Small intestine (tissue), 7 donors: ENCODE results near the gene PKNOX2. TPM values are rescaled to one million over a fixed set of nuclear protein-coding genes. Genes with fewer than 3 reads are reported as not detected.
A peak's percentile ranks its signal among the peaks of the same experiment; 100 is the strongest.

Experiments
- DNase-seq, 2 donors: peaks; one replicate each; pipeline versions ENCODE4 v3.0.0 to v3.0.0-alpha.2; 2013
- FAIRE-seq: peaks from 2 replicates; lab custom pipeline; 2012; peaks lifted over from hg19 to GRCh38; lab: Jason Lieb, UNC
- H3K27ac ChIP-seq, 3 donors: one replicate each; pipeline ENCODE4 v1.5.1; 2013; ENCODE audit warnings: low read length in 2 of 3, mild to moderate bottlenecking in 2 of 3, control low read depth in 1 of 3, inconsistent platforms in 1 of 3, low read depth in 1 of 3, moderate library complexity in 1 of 3
- H3K27me3 ChIP-seq, 3 donors: one replicate each; pipeline ENCODE4 v1.6.1; 2013; ENCODE audit warnings: low read length in 3 of 3, inconsistent platforms in 1 of 3; ENCODE audit not compliant: control insufficient read depth in 3 of 3, insufficient read depth in 3 of 3
- H3K36me3 ChIP-seq, 3 donors: one replicate each; pipeline ENCODE4 v1.6.1; 2013; ENCODE audit warnings: low read length in 3 of 3, inconsistent platforms in 1 of 3, low read depth in 1 of 3, mild to moderate bottlenecking in 1 of 3, moderate library complexity in 1 of 3; ENCODE audit not compliant: control insufficient read depth in 3 of 3, insufficient read depth in 2 of 3
- H3K4me1 ChIP-seq, 3 donors: one replicate each; pipeline ENCODE4 v1.6.1; 2013; ENCODE audit warnings: low read length in 2 of 3, inconsistent platforms in 1 of 3, low read depth in 1 of 3, mild to moderate bottlenecking in 1 of 3, moderate library complexity in 1 of 3; ENCODE audit not compliant: control insufficient read depth in 3 of 3, insufficient read depth in 2 of 3
- H3K4me3 ChIP-seq, 3 donors: one replicate each; pipeline ENCODE4 v1.5.1; 2013; ENCODE audit warnings: low read length in 3 of 3, control low read depth in 1 of 3, inconsistent platforms in 1 of 3, low read depth in 1 of 3, mild to moderate bottlenecking in 1 of 3, moderate library complexity in 1 of 3
- H3K9me3 ChIP-seq, 2 donors: one replicate each; pipeline ENCODE4 v1.6.1; 2013; ENCODE audit warnings: low read depth in 1 of 2, low read length in 1 of 2; ENCODE audit not compliant: control insufficient read depth in 2 of 2, insufficient read depth in 1 of 2
- WGBS, 3 donors: extraction: QIAGEN DNeasy Blood & Tissue Kit; methylation state at CpG; one replicate each; pipeline ENCODE4 v1.1.7; 2013; 5-methylcytosine and 5-hydroxymethylcytosine counted together
- polyA plus RNA-seq, 4 donors: library from polyadenylated mRNA; stranded (reverse) in 3 of 4; unstranded in 1 of 4; fragments of 200-250 nt in 3 of 4; fragments of 120-200 nt in 1 of 4; gene quantifications; one replicate each; pipeline versions ENCODE4 v1.2.1 to v1.2.3, GENCODE V29; 2013
- donor health status: healthy with polysubstance abuse.
- donor health status: control.
- donor health status: control.
- donor health status: Bipolar disorder and iron deficiency.
- donor health status: healthy.

The PKNOX2 gene
- polyA plus RNA-seq, 4 donors, result 1.1 to 2.5 (median 1.2) TPM; not detected in 1

- Histone ChIP-seq H3K36me3 (no peaks in the 10 kb centered on the region), H3K4me3 (no peak overlapping the region), H3K27me3 (peaks cover 0 to 15% (median 3%) of the 10 kb centered on the region in 3 donors), H3K9me3 (peaks cover 0 to 4% of the 10 kb centered on the region in 2 donors), H3K27ac (no peak overlapping the region), H3K4me1 (no peaks in the 10 kb centered on the region)
- 17 to 29% (median 23%) methylated on average over 9 of the region's 9 CpGs for WGBS, 3 donors
- FAIRE-seq (no peak), DNase-seq (no peak)
These were observed 27.6 kb downstream of the PKNOX2 start for GRCh38 chr11:125192183-125192582.

GRCh38 chr11:125192717-125193415 is 28.3 kb downstream of the PKNOX2 start:
- FAIRE-seq, result no peak
- no peaks in the 10 kb centered on the region for H3K4me1 ChIP-seq
- peaks cover 0 to 4% of the 10 kb centered on the region in 2 donors for H3K9me3 ChIP-seq
- H3K4me3 ChIP-seq, result no peak overlapping the region
- H3K27ac ChIP-seq, result no peak overlapping the region
- 71 to 74% (median 74%) methylated on average over 11 of the region's 11 CpGs for WGBS, 3 donors
- peaks cover 0 to 15% (median 3%) of the 10 kb centered on the region in 3 donors for H3K27me3 ChIP-seq
- DNase-seq, result no peak
- no peaks in the 10 kb centered on the region for H3K36me3 ChIP-seq

GRCh38 chr11:125193416-125193726 is 28.8 kb downstream of the PKNOX2 start:
- H3K4me1 ChIP-seq, result no peaks in the 10 kb centered on the region
- 90 to 94% (median 92%) methylated on average over 4 of the region's 4 CpGs for WGBS, 3 donors
- H3K27ac ChIP-seq, result no peak overlapping the region
- no peak for DNase-seq
- no peaks in the 10 kb centered on the region for H3K36me3 ChIP-seq
- H3K9me3 ChIP-seq, result peaks cover 0 to 4% of the 10 kb centered on the region in 2 donors
- H3K4me3 ChIP-seq, result no peak overlapping the region
- peaks cover 0 to 15% (median 3%) of the 10 kb centered on the region in 3 donors for H3K27me3 ChIP-seq
- no peak for FAIRE-seq

GRCh38 chr11:125193841-125194240 is 29.3 kb downstream of the PKNOX2 start:
- Histone ChIP-seq H3K4me3 (no peak overlapping the region), H3K4me1 (no peaks in the 10 kb centered on the region), H3K27ac (no peak overlapping the region), H3K27me3 (peaks cover 0 to 14% (median 2%) of the 10 kb centered on the region in 3 donors), H3K9me3 (peaks cover 0 to 4% of the 10 kb centered on the region in 2 donors), H3K36me3 (no peaks in the 10 kb centered on the region)
- DNase-seq, result no peak
- WGBS, 3 donors, result 78 to 89% (median 84%) methylated on average over 7 of the region's 7 CpGs
- FAIRE-seq, result no peak

GRCh38 chr11:125199915-125200314 is 35.4 kb downstream of the PKNOX2 start:
- FAIRE-seq, result no peak
- H3K4me3 ChIP-seq, result no peak overlapping the region
- DNase-seq, result no peak
- 71 to 80% (median 71%) methylated on average over 2 of the region's 2 CpGs for whole genome bisulfite sequencing, 3 donors
- peaks cover 0 to 23% (median 0%) of the 10 kb centered on the region in 3 donors for H3K4me1 ChIP-seq
- no peaks in the 10 kb centered on the region for H3K9me3 ChIP-seq
- H3K36me3 ChIP-seq, result peaks cover 0 to 3% (median 0%) of the 10 kb centered on the region in 3 donors
- no peaks in the 10 kb centered on the region for H3K27me3 ChIP-seq
- H3K27ac ChIP-seq, result no peak overlapping the region

GRCh38 chr11:125200441-125200840 is 35.9 kb downstream of the PKNOX2 start:
- Histone ChIP-seq H3K27me3 (no peaks in the 10 kb centered on the region), H3K36me3 (peaks cover 0 to 3% (median 0%) of the 10 kb centered on the region in 3 donors), H3K27ac (no peak overlapping the region), H3K9me3 (no peaks in the 10 kb centered on the region), H3K4me3 (no peak overlapping the region), H3K4me1 (peaks cover 0 to 26% (median 0%) of the 10 kb centered on the region in 3 donors)
- WGBS, 3 donors, result 87 to 92% (median 88%) methylated on average over 11 of the region's 11 CpGs
- no peak for FAIRE-seq
- DNase-seq, result no peak

- Histone ChIP-seq H3K36me3 (peaks cover 0 to 3% (median 0%) of the 10 kb centered on the region in 3 donors), H3K27me3 (no peaks in the 10 kb centered on the region), H3K4me1 (peaks cover 0 to 31% (median 0%) of the 10 kb centered on the region in 3 donors), H3K27ac (peak overlapping the region in 2 of 3 donors; percentile 14 to 57), H3K9me3 (no peaks in the 10 kb centered on the region), H3K4me3 (no peak overlapping the region)
- WGBS, 3 donors, result 12 to 45% (median 26%) methylated on average over 10 of the region's 10 CpGs
- DNase-seq (peak; percentile 37 to 69), FAIRE-seq (no peak)
These were observed 37.1 kb downstream of the PKNOX2 start for GRCh38 chr11:125201525-125202141.

GRCh38 chr11:125202362-125202880 is 37.9 kb downstream of the PKNOX2 start:
- Histone ChIP-seq H3K27ac (no peak overlapping the region), H3K36me3 (peaks cover 0 to 3% (median 0%) of the 10 kb centered on the region in 3 donors), H3K9me3 (no peaks in the 10 kb centered on the region), H3K27me3 (no peaks in the 10 kb centered on the region), H3K4me1 (peaks cover 0 to 31% (median 0%) of the 10 kb centered on the region in 3 donors), H3K4me3 (no peak overlapping the region)
- no peak for DNase-seq
- FAIRE-seq, result no peak
- WGBS, 3 donors, result 68 to 83% (median 74%) methylated on average over 4 of the region's 4 CpGs
